AG09309 (cell line): ENCODE data around the gene TACR2.

Experiments used
- DNase-seq: peaks from one replicate; pipeline ENCODE4 v3.0.0-alpha.2; 2010; ENCODE audit warnings: low read depth
- H3K4me3 ChIP-seq: 2 replicates; pipeline ENCODE4 v1.5.1; 2011; ENCODE audit warnings: mild to moderate bottlenecking, low read depth, low read length, moderate library complexity; ENCODE audit not compliant: control insufficient read depth
- CTCF ChIP-seq: IDR thresholded peaks from 2 replicates; pipeline ENCODE4 v1.5.1; 2011; ENCODE audit warnings: mild to moderate bottlenecking, low read depth, low read length, inconsistent platforms; ENCODE audit not compliant: insufficient read depth, control insufficient read depth; ENCODE audit errors: missing control alignments

TACR2 gene

DNA sequence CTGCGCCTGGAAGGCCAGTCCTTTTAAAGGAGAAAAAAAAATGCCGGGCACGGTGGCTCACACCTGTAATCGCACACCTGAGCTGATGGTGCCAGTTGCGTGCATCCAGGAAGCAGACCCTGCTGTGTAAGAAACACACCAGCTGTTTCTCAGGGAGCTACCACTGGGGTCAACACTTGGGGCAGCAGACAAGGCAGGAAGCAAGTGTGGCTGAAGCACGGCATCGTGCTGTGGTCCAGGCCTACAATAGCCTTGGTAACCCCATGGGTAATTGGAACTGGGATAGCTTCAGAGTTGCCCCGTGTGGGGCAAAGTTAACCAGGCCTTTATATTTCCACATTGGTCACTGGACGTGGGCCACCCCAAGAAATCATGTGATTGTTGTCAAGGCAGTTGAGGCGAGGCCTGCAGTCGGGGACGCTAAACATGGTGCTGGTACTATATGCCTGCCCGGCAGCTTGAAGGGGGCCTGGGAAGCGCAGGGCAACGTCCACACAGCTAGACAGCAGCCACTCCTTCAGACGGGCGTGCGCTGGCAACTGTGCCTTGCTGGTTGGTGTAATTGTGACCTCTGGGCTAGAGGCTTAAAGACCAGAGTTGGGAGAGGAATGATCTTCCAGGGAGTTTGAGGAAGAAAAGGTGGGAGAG is 2.5 kb upstream of the TACR2 start:
- no peak overlapping the region for H3K4me3 ChIP-seq
- DNase-seq: no peak
- TF ChIP-seq CTCF: no peak

- no peak for DNase-seq
- TF ChIP-seq CTCF: no peak
- H3K4me3 ChIP-seq: no peak overlapping the region
These were observed 1.5 kb upstream of the TACR2 start for GRCh38 chr10:69418052-69418752.

GRCh38 chr10:69417542-69417941 is 824 bp upstream of the TACR2 start:
- no peak for TF ChIP-seq CTCF
- DNase-seq: no peak
- no peak overlapping the region for H3K4me3 ChIP-seq

DNA sequence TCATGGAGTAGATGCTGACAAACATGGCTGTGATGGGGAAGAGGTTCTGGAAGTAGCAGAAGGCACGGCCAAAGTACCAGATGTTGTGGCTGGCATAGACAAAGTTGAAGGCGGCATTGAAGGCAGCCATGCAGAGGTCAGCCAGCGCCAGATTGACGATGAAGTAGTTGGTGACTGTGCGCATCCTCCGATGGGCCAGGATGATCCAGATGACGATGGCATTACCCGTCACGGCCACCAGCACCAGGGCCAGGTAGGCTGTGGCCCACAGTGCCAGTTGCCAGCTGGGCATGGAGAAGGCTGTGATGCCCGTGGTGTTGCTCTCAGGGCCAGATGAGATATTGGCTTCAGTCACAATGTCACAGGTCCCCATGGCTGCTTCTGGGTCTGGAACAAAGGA is 767 bp downstream of the TACR2 start:
- no peak overlapping the region for H3K4me3 ChIP-seq
- DNase-seq: no peak
- TF ChIP-seq CTCF: no peak

GRCh38 chr10:69415049-69415448 is 1.7 kb downstream of the TACR2 start:
- no peak for DNase-seq
- TF ChIP-seq CTCF: no peak
- no peak overlapping the region for H3K4me3 ChIP-seq

DNA sequence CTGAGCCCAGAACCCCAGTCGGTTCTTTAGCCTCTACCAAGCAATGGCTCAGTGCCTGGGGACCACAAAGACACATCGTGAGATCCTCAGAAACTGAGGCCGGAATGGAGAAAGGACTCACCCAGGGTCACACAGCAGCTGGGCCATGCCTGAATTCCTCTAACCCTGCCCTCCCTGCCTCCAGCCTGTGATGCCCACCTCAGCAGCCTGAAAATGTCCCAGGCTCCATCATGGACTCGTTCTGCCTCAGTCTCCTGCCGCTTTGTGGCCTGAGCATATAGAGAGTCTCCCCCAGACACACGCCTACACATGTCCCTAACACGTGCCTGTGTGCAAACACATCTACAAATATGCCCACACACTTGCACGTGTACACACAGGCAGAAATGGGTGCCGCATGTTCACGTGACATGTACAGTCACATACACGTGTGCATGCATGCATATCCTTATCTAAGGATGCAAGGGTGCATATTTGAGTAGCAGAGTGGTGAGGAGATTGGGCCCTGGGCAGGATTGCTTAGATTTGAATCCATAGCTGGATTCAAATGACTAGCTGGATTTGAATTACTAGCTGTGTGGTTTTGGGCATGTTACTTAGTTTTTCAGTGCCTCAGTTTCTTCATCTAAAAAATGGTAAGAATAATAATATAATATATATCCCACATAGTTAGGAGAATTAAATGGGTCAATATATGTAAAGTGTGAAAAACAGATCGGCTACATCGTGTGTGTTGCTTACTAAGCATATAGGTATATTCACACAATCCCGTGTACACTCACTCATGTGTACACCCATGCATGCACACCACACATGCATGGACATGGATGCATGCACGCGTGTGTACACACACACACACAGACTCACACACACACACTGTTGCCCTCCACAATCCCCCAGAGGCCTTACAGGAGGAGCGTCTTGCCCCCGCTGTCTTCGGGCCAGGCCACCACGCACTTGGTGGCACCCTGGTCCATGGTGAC is 2.4 kb downstream of the TACR2 start:
- no peak for TF ChIP-seq CTCF
- DNase-seq: no peak
- H3K4me3 ChIP-seq: no peak overlapping the region
